Body of pancreas (tissue), 4 donors: ENCODE results near the gene UPP2. TPM values are rescaled to one million over a fixed set of nuclear protein-coding genes. Genes with fewer than 3 reads are reported as not detected.

Source experiments
- ATAC-seq: fragments of 150-250 bp; one replicate; pipeline ENCODE4 v1.9.1; 2016
- DNase-seq, 4 donors: peaks; one replicate each; pipeline ENCODE4 v3.0.0-alpha.2; 2019
- H3K27ac ChIP-seq, 4 donors: fragments of 200-600 bp; sonication (generic); 1 replicate in 3 of 4; 2 replicates in 1 of 4; pipeline versions ENCODE4 v1.5.1 to v1.6.1; 2016 to 2019; ENCODE audit warnings: mild to moderate bottlenecking in 1 of 4, mixed read lengths in 1 of 4, moderate library complexity in 1 of 4
- H3K27me3 ChIP-seq, 2 donors: fragments of 200-600 bp; sonication (generic); one replicate each; pipeline ENCODE4 v1.6.0; 2016; ENCODE audit warnings: mild to moderate bottlenecking in 1 of 2
- H3K36me3 ChIP-seq, 2 donors: fragments of 200-600 bp; sonication (generic); replicated peaks in 1 of 2; 2 replicates each; pipeline ENCODE4 v1.5.1; 2016; ENCODE audit warnings: low read depth in 2 of 2; ENCODE audit not compliant: insufficient read depth in 1 of 2
- H3K4me1 ChIP-seq: fragments of 200-600 bp; sonication (generic); one replicate; pipeline ENCODE4 v1.6.0; 2016
- H3K4me3 ChIP-seq, 2 donors: fragments of 200-600 bp; sonication (generic); 1 replicate in 1 of 2; 2 replicates in 1 of 2; pipeline ENCODE4 v1.5.1; 2016 to 2019
- H3K9me3 ChIP-seq, 3 donors: fragments of 200-600 bp; sonication (generic); 1 replicate in 2 of 3; 2 replicates in 1 of 3; pipeline ENCODE4 v1.5.1; 2016
- CTCF ChIP-seq, 7 experiments: fragments of 450-650 bp in 4 of 7; fragments of 200-600 bp in 3 of 7; sonication (generic) in 3 of 7; IDR thresholded peaks; one replicate each; pipeline ENCODE4 v1.5.1; 2016 to 2019; ENCODE audit warnings: antibody characterized with exemption in 7 of 7
- POLR2A ChIP-seq, 3 donors: fragments of 450-650 bp; IDR thresholded peaks; one replicate each; pipeline ENCODE4 v1.6.1; 2016; ENCODE audit warnings: antibody characterized with exemption in 3 of 3, mild to moderate bottlenecking in 2 of 3
- WGBS, 2 donors: methylation state at CpG; one replicate each; pipeline ENCODE4 v1.1.5; 2017; 5-methylcytosine and 5-hydroxymethylcytosine counted together
- intact Hi-C: fragments of 100-400 bp; cut with DNase I; formaldehyde crosslinking; loops from one replicate; pipeline ENCODE4 v1.15.1; 2023
- total RNA-seq, 2 donors: library from RNA; depleted of rRNA; stranded (reverse); fragments of >200 nt; gene quantifications; one replicate each; pipeline ENCODE4 v1.1.0, GENCODE V29; 2016

Gene UPP2
- total RNA-seq, 2 donors from 2014 or later = not detected

GRCh38 chr2:158140201-158140600, 38.5 kb downstream of the UPP2 start:
- Histone ChIP-seq H3K4me3 (no peak overlapping the region), H3K27ac (no peak overlapping the region), H3K9me3 (no peaks in the 10 kb centered on the region), H3K36me3 (no peaks in the 10 kb centered on the region), H3K4me1 (no peaks in the 10 kb centered on the region), H3K27me3 (no peaks in the 10 kb centered on the region)
- intact Hi-C loops = no loop called here
- TF ChIP-seq POLR2A (IDR thresholded peaks at IDR 0.05) = no peak
- no peak for TF ChIP-seq CTCF (IDR thresholded peaks at IDR 0.05)
- DNase-seq = no peak
- ATAC-seq = no peak
- 92 to 96% methylated on average over 1 of the region's 1 CpG for WGBS, 2 donors

GRCh38 chr2:158142165-158142564, 40.5 kb downstream of the UPP2 start:
- WGBS, 2 donors = 80 to 84% methylated on average over 3 of the region's 3 CpGs
- H3K9me3 ChIP-seq = no peaks in the 10 kb centered on the region
- ATAC-seq (no peak), DNase-seq (no peak)
- no peaks in the 10 kb centered on the region for H3K4me1 ChIP-seq
- no peak for TF ChIP-seq POLR2A (IDR thresholded peaks at IDR 0.05)
- no peak for TF ChIP-seq CTCF (IDR thresholded peaks at IDR 0.05)
- H3K27me3 ChIP-seq = no peaks in the 10 kb centered on the region
- H3K27ac ChIP-seq = no peak overlapping the region
- no peak overlapping the region for H3K4me3 ChIP-seq
- no peaks in the 10 kb centered on the region for H3K36me3 ChIP-seq
- intact Hi-C loops = no loop called here

GRCh38 chr2:158142568-158143332, 41.1 kb downstream of the UPP2 start:
- Histone ChIP-seq H3K27me3 (no peaks in the 10 kb centered on the region), H3K36me3 (no peaks in the 10 kb centered on the region), H3K4me1 (no peaks in the 10 kb centered on the region), H3K4me3 (no peak overlapping the region), H3K27ac (no peak overlapping the region), H3K9me3 (no peaks in the 10 kb centered on the region)
- no peak for TF ChIP-seq CTCF (IDR thresholded peaks at IDR 0.05)
- no peak for TF ChIP-seq POLR2A (IDR thresholded peaks at IDR 0.05)
- ATAC-seq = no peak
- no peak for DNase-seq
- intact Hi-C loops = no loop called here
- 66 to 78% methylated on average over 6 of the region's 6 CpGs for WGBS, 2 donors

GRCh38 chr2:158143703-158144360, 42.2 kb downstream of the UPP2 start:
- H3K9me3 ChIP-seq = no peaks in the 10 kb centered on the region
- no peaks in the 10 kb centered on the region for H3K36me3 ChIP-seq
- H3K27ac ChIP-seq = no peak overlapping the region
- no peak overlapping the region for H3K4me3 ChIP-seq
- TF ChIP-seq CTCF (IDR thresholded peaks at IDR 0.05) (no peak), POLR2A (IDR thresholded peaks at IDR 0.05) (no peak)
- no peak for DNase-seq
- H3K4me1 ChIP-seq = no peaks in the 10 kb centered on the region
- WGBS, 2 donors = 62 to 64% methylated on average over 3 of the region's 3 CpGs
- intact Hi-C loops = no loop called here
- no peak for ATAC-seq
- no peaks in the 10 kb centered on the region for H3K27me3 ChIP-seq
